GM19099 (cell line): ENCODE data around the gene MAP3K5.

Experiments used
- POLR2A ChIP-seq: IDR thresholded peaks from 3 replicates; pipeline ENCODE4 v1.6.1; 2011; ENCODE audit warnings: low read depth; ENCODE audit not compliant: insufficient read length; ENCODE audit errors: extremely low read depth

MAP3K5 gene

DNA sequence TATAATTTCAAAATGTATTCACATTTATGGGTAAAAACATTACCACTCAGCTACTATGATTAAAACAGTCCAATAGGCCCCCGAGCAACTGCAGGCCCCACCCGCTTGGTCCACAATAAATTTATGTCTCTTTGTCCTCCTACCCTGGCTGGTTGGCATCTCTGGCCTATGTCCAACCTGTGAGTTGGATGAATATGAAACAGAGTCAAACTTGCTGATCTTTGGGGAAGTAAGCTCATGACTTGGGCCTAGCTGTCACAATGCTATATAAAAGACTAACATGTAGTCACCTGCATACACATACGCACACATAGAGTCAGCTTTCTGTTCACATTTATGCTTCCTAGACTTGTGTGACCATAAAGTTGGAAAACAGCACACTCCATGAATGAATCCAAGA, 262.6 kb downstream of the MAP3K5 start:
- TF ChIP-seq POLR2A: no peak

DNA sequence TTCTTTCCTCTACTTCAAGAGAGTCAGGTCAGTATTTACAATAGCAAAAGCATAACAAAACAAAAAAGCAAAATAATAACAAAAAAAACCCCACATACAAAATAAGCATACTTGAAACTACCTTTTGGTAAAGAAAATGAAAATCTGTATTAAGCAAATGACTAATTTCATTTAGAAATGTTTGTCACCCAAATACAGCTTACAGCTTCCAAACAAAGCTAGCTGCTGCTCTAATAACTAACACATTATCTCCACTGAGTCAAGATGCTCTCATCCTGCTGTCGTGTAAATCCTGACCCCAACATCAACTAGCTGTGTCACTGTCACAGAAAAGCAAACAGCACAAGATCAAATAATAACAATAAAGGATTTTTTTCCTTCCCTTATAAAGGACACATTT, 263.8 kb downstream of the MAP3K5 start:
- TF ChIP-seq POLR2A: no peak

DNA sequence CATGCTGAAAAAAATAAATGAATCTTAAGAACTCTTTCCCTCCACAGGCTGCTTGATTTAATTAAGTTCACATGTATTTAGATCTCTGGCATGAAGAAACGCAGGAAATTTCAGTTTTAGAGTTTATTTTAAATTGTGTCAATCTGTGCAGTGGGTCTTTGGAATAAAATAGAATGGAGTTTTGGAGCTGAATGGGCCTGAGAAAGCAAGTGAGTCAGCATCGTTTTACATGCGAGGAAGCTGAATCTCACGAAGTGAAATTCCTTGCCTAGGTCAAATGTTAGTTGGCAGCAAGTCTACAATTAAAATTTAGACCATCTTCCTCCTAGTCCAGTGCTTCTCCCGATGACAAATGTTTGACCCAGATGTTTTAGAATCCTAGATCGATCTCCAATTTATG, 264.4 kb downstream of the MAP3K5 start:
- no peak for TF ChIP-seq POLR2A

DNA sequence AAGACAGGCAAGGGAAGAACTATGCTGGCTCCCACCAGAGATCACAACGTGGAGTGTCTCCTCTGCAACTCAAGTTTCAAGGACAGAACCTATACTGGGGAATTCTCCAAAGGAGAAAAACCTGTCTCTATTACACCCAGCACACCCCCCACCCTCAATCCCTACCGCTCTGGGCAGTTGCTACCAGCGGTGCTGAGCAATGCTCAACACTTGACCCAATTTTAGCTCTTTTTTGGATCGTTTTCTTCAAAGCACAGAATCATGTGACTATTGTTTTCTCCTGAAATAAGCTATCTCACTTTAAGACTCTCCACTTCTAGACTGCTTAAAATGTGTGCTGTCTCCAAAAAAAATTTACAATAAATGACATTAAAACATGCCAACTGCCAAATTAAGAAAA, 265.3 kb downstream of the MAP3K5 start:
- no peak for TF ChIP-seq POLR2A

DNA sequence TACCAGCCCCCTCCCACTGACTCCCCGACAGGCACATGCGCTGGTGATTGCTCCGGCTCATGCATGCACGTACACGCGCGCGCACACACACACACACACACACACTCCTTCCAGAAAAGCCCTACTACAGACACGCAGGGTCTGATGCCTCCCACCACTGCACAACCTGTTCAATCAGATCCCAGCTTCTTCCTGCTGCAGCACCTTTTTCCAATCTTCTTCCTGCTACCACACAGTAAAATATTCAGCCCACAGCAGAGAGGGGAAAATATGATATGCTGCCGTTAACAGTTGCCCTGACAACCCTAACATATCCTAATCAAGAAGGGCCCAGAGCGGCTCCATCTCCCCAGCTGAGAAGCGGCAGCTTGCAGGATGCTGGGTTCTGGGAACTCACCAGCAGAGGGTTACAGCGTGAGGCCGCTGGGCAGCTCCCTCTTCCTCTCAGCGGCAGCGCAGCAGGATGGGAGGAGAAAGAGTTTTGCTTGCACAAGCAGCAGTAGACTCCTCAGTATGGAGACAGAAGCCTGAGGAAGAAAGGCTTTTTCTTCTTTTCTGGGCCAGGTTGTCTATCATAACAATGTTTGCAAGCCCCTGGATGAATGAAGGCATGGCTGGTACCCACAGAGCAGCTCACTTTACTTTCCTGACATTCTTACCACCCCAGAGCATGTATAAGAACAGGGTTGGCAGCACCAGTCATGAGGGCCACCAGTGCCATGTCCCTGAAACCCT, 265.9 kb downstream of the MAP3K5 start:
- no peak for TF ChIP-seq POLR2A

DNA sequence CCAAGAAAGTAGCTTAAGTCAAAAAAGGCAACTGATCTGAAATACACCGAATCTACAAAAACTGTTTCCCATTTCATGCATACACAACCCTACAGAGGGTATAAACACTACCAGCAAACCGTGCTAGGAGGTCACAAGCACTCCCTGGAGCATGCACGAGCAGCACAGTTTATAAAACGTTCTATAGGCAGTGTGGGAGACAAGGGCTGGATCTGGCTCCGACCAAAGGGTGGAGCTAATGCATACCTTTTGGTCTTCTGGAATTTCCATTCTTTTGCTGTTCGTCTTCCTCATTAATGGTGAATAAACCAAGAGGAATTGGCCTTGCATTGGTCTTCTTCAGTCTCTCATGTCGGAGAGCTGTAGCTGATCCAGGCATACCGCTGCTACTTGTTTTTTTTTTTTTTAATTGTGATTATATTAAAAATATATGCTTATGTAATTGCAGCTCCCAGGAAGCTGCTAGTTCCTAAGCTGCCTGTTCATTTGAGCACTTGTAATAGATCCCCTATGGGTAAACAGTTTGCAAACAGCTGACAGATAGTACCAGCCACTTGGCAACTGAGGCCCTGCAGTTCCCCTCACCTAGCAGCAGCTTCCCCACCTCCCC, 266.6 kb downstream of the MAP3K5 start:
- no peak for TF ChIP-seq POLR2A

DNA sequence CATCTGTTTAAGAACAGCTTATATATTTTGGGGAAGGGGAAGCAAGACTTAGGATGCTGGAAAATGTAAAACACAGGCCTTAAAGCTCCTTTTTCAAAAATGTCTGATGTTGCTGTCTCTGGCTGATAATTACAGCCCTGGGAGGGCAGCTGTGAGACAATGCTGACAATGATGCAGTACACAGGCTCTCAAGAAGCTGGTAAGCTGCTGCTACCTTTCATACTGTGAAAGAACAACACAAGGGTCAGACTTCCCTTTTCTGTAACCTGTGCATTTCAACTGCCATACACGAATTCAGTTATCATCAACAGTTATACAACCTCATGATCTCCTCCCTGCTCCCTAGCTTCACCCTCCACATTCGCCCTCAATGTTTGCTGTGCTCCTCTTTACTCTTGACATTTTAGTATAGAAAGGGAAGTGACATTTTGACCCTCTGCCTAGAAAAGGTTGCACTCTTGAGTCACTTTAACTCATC, 267.3 kb downstream of the MAP3K5 start:
- TF ChIP-seq POLR2A: no peak

DNA sequence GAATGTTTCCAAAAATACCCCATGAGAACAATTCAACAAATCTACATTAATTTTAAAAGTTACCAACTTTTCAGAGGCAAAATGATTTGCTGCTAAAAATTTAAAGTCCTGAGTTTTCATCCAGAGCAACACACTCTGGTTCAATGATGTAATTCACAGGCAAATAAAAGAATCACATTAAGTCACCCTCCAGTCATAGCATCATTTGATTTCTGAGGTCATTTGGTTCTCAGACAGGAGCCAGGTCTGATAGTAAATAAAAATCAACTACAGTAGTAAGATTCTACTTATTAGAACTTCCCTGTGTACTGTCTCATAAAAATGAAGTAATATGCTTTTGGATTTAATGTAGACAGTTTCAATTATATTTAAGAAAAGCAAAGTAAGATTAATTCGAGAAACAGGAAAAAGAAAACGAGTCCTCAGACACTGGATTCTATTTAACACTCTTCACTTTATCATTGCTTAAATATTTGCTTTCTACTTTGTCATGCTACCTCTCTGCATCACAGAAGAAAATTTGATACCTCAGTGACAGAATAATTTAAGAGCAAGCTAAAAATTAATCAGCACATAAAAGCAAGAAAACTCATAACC, 267.8 kb downstream of the MAP3K5 start:
- TF ChIP-seq POLR2A: no peak

DNA sequence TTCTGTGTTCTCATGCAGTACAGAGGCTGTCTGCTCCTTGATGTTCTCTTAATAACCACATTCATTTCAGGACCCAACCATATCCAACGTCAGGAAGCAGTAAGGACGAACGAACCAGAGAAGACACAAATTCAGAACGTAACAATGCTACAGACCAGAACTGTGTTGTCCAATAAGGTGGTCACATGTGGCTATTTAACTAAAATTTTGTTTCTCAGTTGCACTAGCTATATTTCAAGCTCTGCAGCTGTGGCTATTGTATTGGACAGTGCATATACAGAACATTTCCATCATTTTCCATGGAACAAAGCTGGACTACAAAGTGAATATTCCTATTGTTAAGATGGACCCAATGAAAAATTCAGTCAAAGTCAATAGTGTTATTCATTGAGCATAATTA, 269.1 kb downstream of the MAP3K5 start:
- TF ChIP-seq POLR2A: no peak

DNA sequence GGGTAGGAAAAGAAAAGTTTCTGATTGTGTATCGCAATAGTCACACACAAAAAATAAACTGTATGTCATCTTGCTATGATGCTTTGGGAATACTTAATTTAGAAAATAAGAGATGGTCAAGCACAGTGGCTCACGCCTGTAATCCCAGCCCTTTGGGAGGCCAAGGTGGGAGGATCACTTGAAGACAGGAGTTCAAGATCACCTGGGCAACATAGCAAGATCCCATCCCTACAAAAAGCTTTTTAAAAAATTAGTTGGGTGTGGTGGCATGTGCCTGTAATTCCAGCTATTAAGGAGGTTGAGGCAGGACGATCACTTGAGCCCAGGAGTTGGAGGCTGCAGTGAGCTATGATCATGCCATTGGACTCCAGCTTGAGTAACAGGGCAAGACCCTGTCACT, 269.6 kb downstream of the MAP3K5 start:
- TF ChIP-seq POLR2A: no peak

DNA sequence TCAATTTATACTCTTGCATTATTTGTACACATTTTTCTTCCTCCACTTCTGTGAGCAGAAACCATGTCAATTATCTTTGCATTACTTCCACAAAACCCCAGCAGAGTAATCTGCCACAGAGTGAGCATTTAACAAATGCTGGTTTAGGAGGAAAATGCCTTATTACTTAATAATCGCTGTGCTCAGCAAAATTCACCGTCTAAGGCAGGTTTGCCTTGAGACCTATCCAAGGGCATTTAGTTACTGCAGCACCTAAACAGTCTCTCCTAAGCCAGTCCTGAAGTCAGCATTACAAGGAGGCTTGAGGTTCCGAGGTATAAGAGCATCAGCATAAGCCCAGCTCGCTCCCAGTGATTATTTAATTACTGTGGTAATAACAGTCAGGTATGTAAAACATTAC, 270.4 kb downstream of the MAP3K5 start:
- no peak for TF ChIP-seq POLR2A

DNA sequence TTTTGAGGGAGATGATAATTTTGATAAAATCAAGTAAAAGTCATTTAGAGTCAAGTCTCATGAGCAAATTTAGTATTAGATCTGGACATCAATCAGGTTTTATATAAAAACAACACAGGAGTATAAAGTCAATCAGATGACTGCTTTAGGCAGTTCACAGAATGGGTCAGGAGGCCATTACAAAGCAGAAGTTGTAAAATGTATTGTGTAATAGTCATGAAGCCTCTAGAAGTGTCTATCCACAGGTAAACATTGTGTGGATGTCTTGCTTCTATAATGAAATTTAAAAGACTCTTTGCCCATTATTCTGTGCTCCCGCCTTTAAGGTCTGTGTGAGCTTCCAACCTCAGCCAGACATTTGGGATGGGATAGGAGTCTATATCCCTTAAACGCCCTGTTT, 270.9 kb downstream of the MAP3K5 start:
- TF ChIP-seq POLR2A: no peak

DNA sequence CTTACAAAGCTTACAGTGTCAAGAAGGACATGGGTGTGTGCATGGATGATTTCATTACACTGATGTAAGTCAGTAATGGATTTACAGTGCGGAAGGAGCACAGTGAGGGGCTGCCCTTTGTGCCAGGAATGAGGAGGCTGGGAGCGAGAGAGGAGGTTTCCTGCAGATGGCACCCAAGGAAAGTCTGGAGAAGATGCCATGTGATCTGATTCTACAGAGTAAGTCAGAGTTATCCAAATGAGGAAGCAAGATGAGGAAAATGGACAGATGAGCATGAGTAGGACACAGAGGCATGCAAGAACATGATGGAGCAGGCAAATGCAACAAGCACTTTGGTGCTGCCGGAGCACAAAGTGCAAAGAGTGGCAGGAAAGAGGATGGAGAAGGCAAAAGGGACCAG, 271.8 kb downstream of the MAP3K5 start:
- no peak for TF ChIP-seq POLR2A

DNA sequence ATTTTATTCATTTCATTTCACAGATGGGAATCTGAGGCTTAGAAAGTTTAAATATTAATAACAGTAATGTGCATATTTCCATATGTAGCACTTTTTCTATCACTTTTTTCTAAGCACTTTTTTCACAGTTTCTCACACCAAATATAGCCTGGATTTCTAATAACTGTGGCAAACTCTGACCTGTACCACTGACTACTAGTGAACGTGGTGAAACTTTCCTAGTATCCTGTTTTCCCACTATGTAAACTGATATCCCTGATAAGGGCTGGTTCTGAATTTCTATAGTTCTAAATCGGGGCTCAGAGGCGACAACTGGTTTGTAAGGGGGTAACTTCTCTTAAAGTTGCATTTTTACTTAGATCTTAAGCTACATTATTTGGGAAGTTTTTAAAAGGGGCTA, 274.7 kb downstream of the MAP3K5 start:
- TF ChIP-seq POLR2A: no peak

DNA sequence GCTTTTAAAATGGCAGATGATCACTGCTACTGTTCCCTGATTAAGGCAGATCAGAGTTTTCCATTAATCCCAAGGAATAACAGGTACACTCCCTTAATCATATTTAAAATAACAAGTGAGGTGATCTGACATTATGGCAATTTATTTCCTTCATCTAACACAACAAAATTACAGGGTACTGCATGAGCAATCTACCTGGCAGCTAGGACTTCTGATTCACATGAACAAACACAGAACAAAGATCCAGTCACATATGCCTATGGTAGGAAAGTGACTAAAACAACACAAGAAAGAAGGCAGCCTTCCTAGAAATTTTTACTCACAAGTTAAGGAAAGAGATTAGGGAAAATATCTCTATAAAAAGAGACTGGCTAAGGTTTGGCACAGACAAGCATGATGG, 275.3 kb downstream of the MAP3K5 start:
- no peak for TF ChIP-seq POLR2A

DNA sequence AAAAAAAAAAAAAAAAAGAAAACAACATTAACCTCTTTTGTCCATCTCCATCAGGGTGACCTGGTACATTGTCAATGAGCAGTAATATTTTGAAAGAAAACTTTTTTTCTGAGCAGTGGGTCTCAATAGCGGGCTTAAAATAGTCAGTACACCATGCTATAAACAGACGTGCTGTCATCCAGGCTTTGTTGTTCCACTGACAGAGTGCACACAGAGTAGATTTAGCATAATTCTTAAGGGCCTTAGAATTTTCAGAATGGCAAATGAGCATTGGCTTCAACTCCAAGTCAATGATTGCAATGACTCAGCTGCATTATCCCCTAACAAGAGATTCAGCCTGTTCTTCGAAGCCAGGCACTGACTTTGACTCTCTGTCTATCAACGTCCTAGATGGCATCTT, 277.7 kb downstream of the MAP3K5 start:
- no peak for TF ChIP-seq POLR2A
